Neutrophil (primary cell): ENCODE data around the gene PALD1.

Experiments used
- H3K27ac ChIP-seq: fragments of 200-600 bp; sonication (generic); 2 replicates; pipeline ENCODE4 v1.5.1; 2016; ENCODE audit warnings: mild to moderate bottlenecking, moderate library complexity
- H3K27me3 ChIP-seq: fragments of 200-600 bp; sonication (generic); 2 replicates; pipeline ENCODE4 v1.6.0; 2016; ENCODE audit warnings: mild to moderate bottlenecking
- H3K36me3 ChIP-seq: fragments of 200-600 bp; sonication (generic); 2 replicates; pipeline ENCODE4 v1.5.1; 2017
- H3K4me1 ChIP-seq, 2 experiments: fragments of 200-600 bp in 1 of 2; sonication (generic) in 1 of 2; 1 replicate in 1 of 2; 2 replicates in 1 of 2; pipeline versions ENCODE4 v1.5.1 to v1.6.1; 2013 to 2016; ENCODE audit warnings: low read depth in 1 of 2, low read length in 1 of 2, mild to moderate bottlenecking in 1 of 2, moderate library complexity in 1 of 2; ENCODE audit not compliant: control insufficient read depth in 1 of 2, insufficient read depth in 1 of 2
- H3K4me3 ChIP-seq, 2 experiments: fragments of 200-600 bp in 1 of 2; sonication (generic) in 1 of 2; 1 replicate in 1 of 2; 2 replicates in 1 of 2; pipeline ENCODE4 v1.5.1; 2013 to 2016; ENCODE audit warnings: low read depth in 1 of 2, low read length in 1 of 2, mild to moderate bottlenecking in 1 of 2, moderate library complexity in 1 of 2
- H3K9me3 ChIP-seq: fragments of 200-600 bp; sonication (generic); 2 replicates; pipeline ENCODE4 v1.5.1; 2016
- TF ChIP-seq, protein P1 (sequence below): fragments of 200-600 bp; sonication (generic); IDR thresholded peaks from 2 replicates; pipeline ENCODE4 v1.5.1; 2016; ENCODE audit warnings: antibody characterized with exemption

PALD1 gene

DNA sequence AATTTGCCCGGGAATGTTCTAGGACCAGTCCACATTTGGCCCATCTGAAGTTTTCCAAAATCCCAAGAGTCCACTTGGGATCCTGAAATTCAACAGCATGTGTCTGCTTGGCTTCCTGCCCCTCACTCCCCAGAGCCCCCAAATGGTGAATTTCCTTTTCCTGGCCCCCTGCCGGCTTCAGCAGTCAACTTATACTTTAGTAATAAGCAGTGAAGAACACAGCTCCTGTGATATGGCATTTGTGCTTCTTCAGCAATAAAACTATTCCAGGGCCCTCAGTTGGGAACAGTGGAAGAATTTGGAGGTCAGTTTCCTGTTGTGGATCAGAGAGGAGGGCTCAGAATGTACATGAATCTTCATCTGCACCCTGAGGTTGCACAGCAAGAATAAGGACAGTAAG is 72.9 kb downstream of the PALD1 start:
- Histone ChIP-seq H3K4me3 (no peak overlapping the region), H3K9me3 (no peaks in the 10 kb centered on the region), H3K27me3 (no peaks in the 10 kb centered on the region), H3K4me1 (no peaks in the 10 kb centered on the region), H3K36me3 (no peaks in the 10 kb centered on the region), H3K27ac (no peak overlapping the region)
- TF ChIP-seq, protein P1, sequence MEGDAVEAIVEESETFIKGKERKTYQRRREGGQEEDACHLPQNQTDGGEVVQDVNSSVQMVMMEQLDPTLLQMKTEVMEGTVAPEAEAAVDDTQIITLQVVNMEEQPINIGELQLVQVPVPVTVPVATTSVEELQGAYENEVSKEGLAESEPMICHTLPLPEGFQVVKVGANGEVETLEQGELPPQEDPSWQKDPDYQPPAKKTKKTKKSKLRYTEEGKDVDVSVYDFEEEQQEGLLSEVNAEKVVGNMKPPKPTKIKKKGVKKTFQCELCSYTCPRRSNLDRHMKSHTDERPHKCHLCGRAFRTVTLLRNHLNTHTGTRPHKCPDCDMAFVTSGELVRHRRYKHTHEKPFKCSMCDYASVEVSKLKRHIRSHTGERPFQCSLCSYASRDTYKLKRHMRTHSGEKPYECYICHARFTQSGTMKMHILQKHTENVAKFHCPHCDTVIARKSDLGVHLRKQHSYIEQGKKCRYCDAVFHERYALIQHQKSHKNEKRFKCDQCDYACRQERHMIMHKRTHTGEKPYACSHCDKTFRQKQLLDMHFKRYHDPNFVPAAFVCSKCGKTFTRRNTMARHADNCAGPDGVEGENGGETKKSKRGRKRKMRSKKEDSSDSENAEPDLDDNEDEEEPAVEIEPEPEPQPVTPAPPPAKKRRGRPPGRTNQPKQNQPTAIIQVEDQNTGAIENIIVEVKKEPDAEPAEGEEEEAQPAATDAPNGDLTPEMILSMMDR = no peak

DNA sequence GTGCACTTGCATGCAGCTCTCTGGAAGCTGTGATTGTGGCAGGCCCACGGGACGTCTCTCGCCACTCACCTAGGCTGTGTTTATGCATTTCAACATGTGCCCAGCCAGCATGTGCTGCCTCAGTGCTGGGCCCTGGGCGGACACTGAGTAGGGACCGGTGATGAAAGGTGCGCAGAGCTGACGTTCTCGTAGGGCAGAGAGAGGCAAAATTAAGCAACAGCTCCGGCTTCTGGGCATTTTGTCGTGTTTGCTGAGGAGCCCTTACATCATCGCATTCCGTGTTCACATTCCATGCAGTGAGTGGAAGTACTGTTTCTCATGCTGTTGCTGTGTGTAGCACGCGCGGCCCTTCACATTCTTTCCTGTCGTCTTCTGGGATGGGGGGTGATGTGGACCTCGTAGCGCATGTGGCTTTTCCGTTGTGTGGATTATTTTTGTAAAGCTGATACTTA is 73.4 kb downstream of the PALD1 start:
- no peak overlapping the region for H3K27ac ChIP-seq
- no peaks in the 10 kb centered on the region for H3K4me1 ChIP-seq
- H3K4me3 ChIP-seq = no peak overlapping the region
- H3K9me3 ChIP-seq = no peaks in the 10 kb centered on the region
- H3K36me3 ChIP-seq = no peaks in the 10 kb centered on the region
- TF ChIP-seq, protein P1 = no peak
- H3K27me3 ChIP-seq = no peaks in the 10 kb centered on the region

DNA sequence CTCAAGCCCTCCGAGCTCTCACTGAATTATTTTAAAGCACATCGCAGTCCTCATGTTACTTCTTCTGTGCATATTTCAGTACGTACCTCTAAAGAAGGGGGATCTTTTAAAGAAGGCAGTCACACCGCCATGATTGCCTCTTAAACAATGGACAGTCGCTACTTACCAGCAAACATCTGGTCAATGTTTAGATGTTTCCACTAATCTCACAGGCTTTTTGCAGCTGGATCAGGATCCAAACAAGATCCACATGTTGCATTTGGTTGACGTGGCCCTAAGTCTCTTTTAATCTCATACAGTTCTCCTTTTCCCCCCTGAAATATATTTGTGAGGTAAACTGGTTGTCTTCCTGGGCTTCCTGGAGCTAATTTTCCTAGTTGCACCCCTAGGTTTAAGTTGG is 74.0 kb downstream of the PALD1 start:
- Histone ChIP-seq H3K36me3 (no peaks in the 10 kb centered on the region), H3K4me3 (no peak overlapping the region), H3K27me3 (no peaks in the 10 kb centered on the region), H3K27ac (no peak overlapping the region), H3K4me1 (no peaks in the 10 kb centered on the region), H3K9me3 (no peaks in the 10 kb centered on the region)
- TF ChIP-seq, protein P1 = no peak

DNA sequence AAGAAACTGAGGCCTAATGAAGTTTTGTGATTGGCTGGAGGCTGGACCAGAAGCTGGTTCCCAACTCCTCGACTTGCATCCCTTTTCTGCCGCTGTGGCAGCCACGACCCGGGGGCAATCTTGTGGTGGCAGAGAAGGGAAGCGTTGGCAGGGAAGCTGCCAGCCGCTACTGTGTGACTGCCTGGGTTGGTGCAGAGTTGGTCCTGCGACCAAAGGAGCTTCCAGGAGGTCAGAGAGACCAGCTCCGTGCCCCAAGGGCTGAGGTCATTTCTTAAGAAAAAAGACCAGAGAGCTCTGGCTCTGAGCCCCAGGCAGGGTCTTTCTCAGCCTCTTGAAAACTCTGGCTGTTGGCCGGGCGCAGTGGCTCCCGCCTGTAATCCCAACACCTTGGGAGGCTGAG is 76.8 kb downstream of the PALD1 start:
- TF ChIP-seq, protein P1 = no peak
- Histone ChIP-seq H3K4me1 (peaks cover 0 to 11% of the 10 kb centered on the region in 2 experiments), H3K36me3 (no peaks in the 10 kb centered on the region), H3K27me3 (no peaks in the 10 kb centered on the region), H3K27ac (no peak overlapping the region), H3K4me3 (no peak overlapping the region), H3K9me3 (no peaks in the 10 kb centered on the region)

DNA sequence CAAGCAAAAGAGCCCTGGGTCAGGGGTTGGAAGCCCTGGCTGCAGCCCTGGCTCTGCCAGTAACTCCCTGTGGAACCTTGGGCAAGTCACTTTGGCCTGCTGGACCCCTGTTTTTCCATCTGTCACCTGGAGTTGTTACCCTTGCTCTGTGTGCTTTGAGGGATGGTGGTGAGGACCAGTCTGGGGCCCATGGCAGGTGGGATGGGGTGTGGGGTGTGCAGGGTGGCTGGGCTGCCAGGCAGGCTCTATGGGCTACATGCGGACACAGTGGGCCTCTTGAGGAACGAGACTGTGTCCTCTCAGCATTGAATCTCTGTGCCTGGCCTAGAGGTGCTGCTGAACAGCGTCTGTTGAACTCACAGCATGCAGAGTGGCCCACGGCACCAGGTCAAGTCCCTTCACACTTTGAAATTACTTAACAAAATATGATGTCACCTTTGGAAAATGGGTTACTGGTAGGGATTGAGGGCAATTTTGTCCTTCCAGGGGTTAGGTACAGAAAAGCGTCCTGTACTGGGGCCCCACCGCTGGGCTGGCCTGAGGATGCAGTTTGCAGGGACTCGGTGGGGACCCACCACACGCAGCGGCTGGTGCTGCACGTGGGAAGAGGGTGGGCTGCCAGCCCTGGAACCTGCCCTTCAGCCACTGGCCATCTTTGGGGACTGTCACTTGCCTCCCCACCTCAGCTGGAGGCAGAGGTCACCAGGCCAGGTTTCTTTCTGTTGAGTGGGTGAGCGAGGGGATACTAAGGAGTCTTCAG is 78.7 kb downstream of the PALD1 start:
- Histone ChIP-seq H3K9me3 (no peaks in the 10 kb centered on the region), H3K36me3 (no peaks in the 10 kb centered on the region), H3K4me1 (peaks cover 0 to 11% of the 10 kb centered on the region in 2 experiments), H3K27ac (no peak overlapping the region), H3K4me3 (no peak overlapping the region), H3K27me3 (no peaks in the 10 kb centered on the region)
- TF ChIP-seq, protein P1 = no peak
